ENCODE results near the gene PARD3B. TPM values are rescaled to one million over a fixed set of nuclear protein-coding genes. Genes with fewer than 3 reads are reported as not detected.

Gene PARD3B
- polyA plus RNA-seq, 4 donors = 35.7 to 40.4 (median 37.9) TPM

GRCh38 chr2:205274801-205275200 is 729.5 kb downstream of the PARD3B start:
- DNase-seq (ENCODE audit: low read depth in 4 of 4, low spot score in 3 of 4) = no peak

GRCh38 chr2:205276116-205276777 is 731.0 kb downstream of the PARD3B start:
- DNase-seq (ENCODE audit: low read depth in 4 of 4, low spot score in 3 of 4) = no peak

GRCh38 chr2:205280596-205281236 is 735.4 kb downstream of the PARD3B start:
- peak in 3 of 4 donors; percentile 16 to 31 (median 20) for DNase-seq (ENCODE audit: low read depth in 4 of 4, low spot score in 3 of 4)

GRCh38 chr2:205283736-205284270 is 738.5 kb downstream of the PARD3B start:
- peak in 3 of 4 donors; percentile 14 to 50 (median 26) for DNase-seq (ENCODE audit: low read depth in 4 of 4, low spot score in 3 of 4)

- DNase-seq (ENCODE audit: low read depth in 4 of 4, low spot score in 3 of 4) = no peak
Measured at GRCh38 chr2:205284334-205284733, 739.1 kb downstream of the PARD3B start.

GRCh38 chr2:205287316-205287715 is 742.0 kb downstream of the PARD3B start:
- DNase-seq (ENCODE audit: low read depth in 4 of 4, low spot score in 3 of 4) = no peak

- DNase-seq (ENCODE audit: low read depth in 4 of 4, low spot score in 3 of 4) = no peak
Measured at GRCh38 chr2:205288686-205289085, 743.4 kb downstream of the PARD3B start.

- no peak for DNase-seq (ENCODE audit: low read depth in 4 of 4, low spot score in 3 of 4)
Measured at GRCh38 chr2:205290299-205290698, 745.0 kb downstream of the PARD3B start.

- DNase-seq (ENCODE audit: low read depth in 4 of 4, low spot score in 3 of 4) = no peak
Measured at GRCh38 chr2:205292665-205293295, 747.5 kb downstream of the PARD3B start.

- DNase-seq (ENCODE audit: low read depth in 4 of 4, low spot score in 3 of 4) = no peak
Measured at GRCh38 chr2:205293559-205293958, 748.3 kb downstream of the PARD3B start.

- no peak for DNase-seq (ENCODE audit: low read depth in 4 of 4, low spot score in 3 of 4)
Measured at GRCh38 chr2:205296959-205297358, 751.7 kb downstream of the PARD3B start.

GRCh38 chr2:205297368-205297767 is 752.1 kb downstream of the PARD3B start:
- no peak for DNase-seq (ENCODE audit: low read depth in 4 of 4, low spot score in 3 of 4)

GRCh38 chr2:205297846-205298245 is 752.6 kb downstream of the PARD3B start:
- no peak for DNase-seq (ENCODE audit: low read depth in 4 of 4, low spot score in 3 of 4)

GRCh38 chr2:205311201-205311600 is 765.9 kb downstream of the PARD3B start:
- DNase-seq (ENCODE audit: low read depth in 4 of 4, low spot score in 3 of 4) = no peak

GRCh38 chr2:205321231-205321630 is 776.0 kb downstream of the PARD3B start:
- no peak for DNase-seq (ENCODE audit: low read depth in 4 of 4, low spot score in 3 of 4)

GRCh38 chr2:205323929-205324328 is 778.7 kb downstream of the PARD3B start:
- DNase-seq (ENCODE audit: low read depth in 4 of 4, low spot score in 3 of 4) = no peak

GRCh38 chr2:205324355-205324754 is 779.1 kb downstream of the PARD3B start:
- no peak for DNase-seq (ENCODE audit: low read depth in 4 of 4, low spot score in 3 of 4)

- no peak for DNase-seq (ENCODE audit: low read depth in 4 of 4, low spot score in 3 of 4)
Measured at GRCh38 chr2:205333351-205333750, 788.1 kb downstream of the PARD3B start.

- DNase-seq (ENCODE audit: low read depth in 4 of 4, low spot score in 3 of 4) = no peak
Measured at GRCh38 chr2:205337274-205337673, 792.0 kb downstream of the PARD3B start.

- no peak for DNase-seq (ENCODE audit: low read depth in 4 of 4, low spot score in 3 of 4)
Measured at GRCh38 chr2:205338156-205338555, 792.9 kb downstream of the PARD3B start.

- no peak for DNase-seq (ENCODE audit: low read depth in 4 of 4, low spot score in 3 of 4)
Measured at GRCh38 chr2:205343103-205343502, 797.8 kb downstream of the PARD3B start.

GRCh38 chr2:205346649-205347048 is 801.4 kb downstream of the PARD3B start:
- no peak for DNase-seq (ENCODE audit: low read depth in 4 of 4, low spot score in 3 of 4)
